Neuronal stem cell (in vitro differentiated cells): Measurements from ENCODE around the gene SMC6.

ENCODE experiments used
- DNase-seq: peaks from one replicate; pipeline ENCODE4 v3.0.0-alpha.2; 2013; ENCODE audit warnings: low spot score
- H2AFZ ChIP-seq: one replicate; pipeline ENCODE4 v1.6.1; 2013; ENCODE audit warnings: mild to moderate bottlenecking, low read length, inconsistent platforms
- H2AK5ac ChIP-seq: 2 replicates; pipeline ENCODE4 v1.6.1; 2013; ENCODE audit warnings: low read depth, mild to moderate bottlenecking, inconsistent platforms, low read length, moderate library complexity, mixed read lengths
- H2BK120ac ChIP-seq: 2 replicates; pipeline ENCODE4 v1.6.1; 2013; ENCODE audit warnings: low read depth, mild to moderate bottlenecking, inconsistent platforms, low read length, moderate library complexity, mixed read lengths
- H2BK12ac ChIP-seq: one replicate; pipeline ENCODE4 v1.6.1; 2013; ENCODE audit warnings: low read length, inconsistent platforms
- H2BK15ac ChIP-seq: 2 replicates; pipeline ENCODE4 v1.6.1; 2013; ENCODE audit warnings: mild to moderate bottlenecking, low read length, inconsistent platforms, mixed read lengths
- H2BK5ac ChIP-seq: one replicate; pipeline ENCODE4 v1.6.1; 2013; ENCODE audit warnings: inconsistent platforms, mild to moderate bottlenecking, low read length, moderate library complexity
- H3K14ac ChIP-seq: one replicate; pipeline ENCODE4 v1.6.1; 2013; ENCODE audit warnings: low read length, inconsistent platforms
- H3K18ac ChIP-seq: 2 replicates; pipeline ENCODE4 v1.6.1; 2013; ENCODE audit warnings: low read length, inconsistent platforms
- H3K23ac ChIP-seq: 2 replicates; pipeline ENCODE4 v1.6.1; 2013; ENCODE audit warnings: low read depth, mild to moderate bottlenecking, mixed read lengths, low read length, inconsistent platforms; ENCODE audit not compliant: poor library complexity
- H3K27ac ChIP-seq: replicated peaks from 3 replicates; pipeline ENCODE4 v1.5.1; 2013; ENCODE audit warnings: low read length, inconsistent platforms
- H3K27me3 ChIP-seq, 3 experiments: 2 replicates each; pipeline ENCODE4 v1.6.1; 2013; ENCODE audit warnings: low read length in 3 of 3, mild to moderate bottlenecking in 2 of 3, inconsistent platforms in 1 of 3, low read depth in 1 of 3, mixed read lengths in 1 of 3, moderate library complexity in 1 of 3; ENCODE audit not compliant: control insufficient read depth in 3 of 3, insufficient read depth in 3 of 3
- H3K36me3 ChIP-seq, 2 donors: replicated peaks in 1 of 2; 2 replicates each; pipeline ENCODE4 v1.6.1; 2013; ENCODE audit warnings: low read length in 2 of 2; ENCODE audit not compliant: control insufficient read depth in 2 of 2, insufficient read depth in 2 of 2
- H3K4ac ChIP-seq: 2 replicates; pipeline ENCODE4 v1.6.1; 2013; ENCODE audit warnings: inconsistent platforms, mild to moderate bottlenecking, low read length, moderate library complexity
- H3K4me1 ChIP-seq, 2 donors: 1 replicate in 1 of 2; 2 replicates in 1 of 2; pipeline ENCODE4 v1.6.1; 2013; ENCODE audit warnings: low read length in 2 of 2, low read depth in 1 of 2; ENCODE audit not compliant: control insufficient read depth in 2 of 2, insufficient read depth in 1 of 2
- H3K4me2 ChIP-seq: one replicate; pipeline ENCODE4 v1.6.1; 2013; ENCODE audit warnings: mild to moderate bottlenecking, low read length, inconsistent platforms; ENCODE audit not compliant: insufficient read depth, poor library complexity, severe bottlenecking
- H3K4me3 ChIP-seq, 2 donors: 2 replicates each; pipeline ENCODE4 v1.5.1; 2013; ENCODE audit warnings: low read length in 2 of 2, mild to moderate bottlenecking in 2 of 2, inconsistent platforms in 1 of 2, moderate library complexity in 1 of 2
- H3K79me1 ChIP-seq: one replicate; pipeline ENCODE4 v1.6.1; 2013; ENCODE audit warnings: low read depth, mild to moderate bottlenecking, inconsistent platforms, low read length, moderate library complexity
- H3K9ac ChIP-seq: one replicate; pipeline ENCODE4 v1.6.1; 2013; ENCODE audit warnings: mild to moderate bottlenecking, low read depth, low read length, inconsistent platforms; ENCODE audit not compliant: poor library complexity
- H3K9me3 ChIP-seq, 2 donors: replicated peaks in 1 of 2; 2 replicates each; pipeline versions ENCODE3 to v1.6.1; 2013; ENCODE audit warnings: low read length in 2 of 2, mild to moderate bottlenecking in 2 of 2, inconsistent platforms in 1 of 2, low read depth in 1 of 2, mixed read lengths in 1 of 2, moderate library complexity in 1 of 2; ENCODE audit not compliant: control insufficient read depth in 2 of 2, insufficient read depth in 1 of 2
- H4K8ac ChIP-seq: one replicate; pipeline ENCODE4 v1.6.1; 2013; ENCODE audit warnings: low read depth, mild to moderate bottlenecking, inconsistent platforms, low read length, moderate library complexity
- H4K91ac ChIP-seq: one replicate; pipeline ENCODE4 v1.6.1; 2013; ENCODE audit warnings: low read length, low read depth, mild to moderate bottlenecking, inconsistent platforms; ENCODE audit not compliant: poor library complexity
- WGBS, 2 donors: extraction: QIAGEN DNeasy Blood & Tissue Kit; methylation state at CpG; one replicate each; pipeline ENCODE4 v1.1.7; 2013; ENCODE audit warnings: missing lambda C conversion rate in 2 of 2, mixed read lengths in 1 of 2; ENCODE audit not compliant: insufficient read length in 2 of 2, insufficient replicate concordance in 1 of 2; ENCODE audit errors: extremely low coverage in 2 of 2; 5-methylcytosine and 5-hydroxymethylcytosine counted together

The SMC6 gene

DNA sequence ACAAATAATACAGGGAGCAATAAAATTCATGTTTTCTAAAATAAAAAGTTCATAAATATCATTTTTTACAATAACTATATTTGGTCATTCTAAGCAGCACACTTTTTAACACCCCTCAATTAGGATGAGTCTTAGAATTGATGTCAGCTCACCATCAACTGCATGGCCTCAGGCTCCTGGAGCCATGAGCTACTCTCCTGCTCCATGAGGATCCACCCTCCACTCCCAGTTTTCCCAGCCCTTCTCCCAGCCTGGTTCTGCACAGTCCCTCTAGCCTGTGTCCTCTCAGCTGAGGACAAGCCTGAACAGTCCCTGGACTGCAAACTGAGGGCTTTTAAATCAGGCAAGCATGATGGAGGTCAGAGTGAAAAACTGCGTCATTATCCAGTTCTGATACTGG, 89.1 kb downstream of the SMC6 start:
- Histone ChIP-seq H3K14ac (no peak overlapping the region), H3K4me3 (no peak overlapping the region), H4K91ac (no peak overlapping the region), H3K36me3 (peaks cover 13 to 92% of the 10 kb centered on the region in 2 donors), H3K79me1 (no peaks in the 10 kb centered on the region), H3K9ac (no peak overlapping the region), H4K8ac (no peak overlapping the region), H2AK5ac (no peak overlapping the region), H3K27me3 (no peaks in the 10 kb centered on the region), H3K4me1 (no peaks in the 10 kb centered on the region), H2BK120ac (no peak overlapping the region), H3K27ac (no peak overlapping the region), H3K4me2 (no peak overlapping the region), H3K18ac (no peak overlapping the region), H3K4ac (no peak overlapping the region), H3K23ac (no peak overlapping the region), H3K9me3 (no peaks in the 10 kb centered on the region), H2BK5ac (no peak overlapping the region), H2BK12ac (no peak overlapping the region), H2BK15ac (no peak overlapping the region), H2AFZ (no peak overlapping the region)
- WGBS, 2 donors = no CpG with 5 or more reads among the region's 1 CpG
- no peak for DNase-seq

DNA sequence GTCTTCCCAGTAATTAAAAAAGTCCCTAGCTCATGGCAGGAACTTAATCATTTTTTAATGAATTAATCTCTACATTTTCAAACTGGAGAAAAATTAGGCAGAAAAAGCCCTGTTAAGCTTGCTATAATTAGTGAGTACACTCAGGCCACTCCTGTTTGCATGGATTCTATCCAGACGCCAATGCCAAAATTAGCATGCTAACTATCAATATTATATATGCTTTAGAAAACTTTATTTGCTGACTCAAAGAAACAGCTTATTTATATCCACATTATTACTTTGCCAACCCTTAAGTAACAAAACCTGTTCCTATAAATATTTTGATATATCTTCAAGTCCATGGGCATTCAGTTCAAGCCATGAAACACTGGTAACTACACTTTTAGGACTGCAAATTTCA, 90.9 kb downstream of the SMC6 start:
- H3K14ac ChIP-seq = no peak overlapping the region
- WGBS, 2 donors = no CpG with 5 or more reads among the region's 1 CpG
- no peaks in the 10 kb centered on the region for H3K4me1 ChIP-seq

DNA sequence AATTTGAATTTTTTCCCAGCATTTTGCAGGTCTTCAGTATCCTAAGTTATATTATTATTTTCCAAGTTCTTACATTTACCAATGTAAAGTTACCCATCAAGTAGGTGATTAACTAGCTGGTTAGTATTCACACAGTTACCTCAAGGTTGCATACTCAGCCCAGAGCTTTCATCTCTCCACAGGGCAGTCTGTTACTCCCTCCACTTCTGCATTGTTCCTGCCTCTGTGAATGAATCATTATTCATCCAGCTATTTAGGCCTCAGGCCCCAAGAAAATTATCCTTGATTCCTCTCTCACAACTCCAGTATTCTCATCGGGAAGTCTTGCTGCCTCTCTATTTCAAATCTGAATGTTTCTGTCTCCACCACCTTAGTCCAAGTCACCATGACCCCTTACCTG, 92.2 kb downstream of the SMC6 start:
- no CpG with 5 or more reads among the region's 1 CpG for WGBS, 2 donors

More for the DNA sequence above, 90.9 kb downstream of the SMC6 start:
- no peak overlapping the region for H3K27ac ChIP-seq
- no peak overlapping the region for H2AFZ ChIP-seq
- no peak overlapping the region for H2BK120ac ChIP-seq
- H3K27me3 ChIP-seq = no peaks in the 10 kb centered on the region
- H3K4ac ChIP-seq = no peak overlapping the region
- H3K4me2 ChIP-seq = no peak overlapping the region
- no peak overlapping the region for H2AK5ac ChIP-seq
- no peak overlapping the region for H2BK15ac ChIP-seq
- H3K23ac ChIP-seq = no peak overlapping the region
- DNase-seq = no peak
- no peak overlapping the region for H4K8ac ChIP-seq
- no peak overlapping the region for H3K9ac ChIP-seq
- H3K36me3 ChIP-seq = peaks cover 8 to 84% of the 10 kb centered on the region in 2 donors
- no peaks in the 10 kb centered on the region for H3K79me1 ChIP-seq
- H3K18ac ChIP-seq = no peak overlapping the region
- no peak overlapping the region for H2BK12ac ChIP-seq
- no peak overlapping the region for H2BK5ac ChIP-seq
- no peak overlapping the region for H4K91ac ChIP-seq
- H3K4me3 ChIP-seq = no peak overlapping the region
- no peaks in the 10 kb centered on the region for H3K9me3 ChIP-seq

DNA sequence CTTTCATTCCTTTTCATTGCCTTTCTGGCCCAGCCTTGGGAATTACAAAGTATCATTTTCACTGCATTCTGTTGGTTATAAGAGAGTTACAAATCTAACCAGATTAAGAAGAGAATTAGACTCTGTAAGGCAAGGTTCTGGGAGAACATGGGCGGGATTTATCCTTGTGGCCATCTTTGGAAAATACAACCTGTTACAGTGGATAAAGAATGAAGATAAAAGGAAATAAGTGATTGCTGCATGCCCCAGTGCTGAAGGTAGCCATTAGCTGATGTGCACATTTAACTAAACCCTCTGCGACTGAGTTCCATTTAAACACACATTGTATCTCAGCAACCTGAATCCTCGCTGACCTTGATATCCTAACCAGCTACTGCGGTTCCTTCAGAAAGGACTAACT, 93.4 kb downstream of the SMC6 start:
- no peak overlapping the region for H3K23ac ChIP-seq
- no peak overlapping the region for H3K4me2 ChIP-seq
- no peaks in the 10 kb centered on the region for H3K9me3 ChIP-seq
- no peak overlapping the region for H2BK5ac ChIP-seq
- no peak overlapping the region for H4K8ac ChIP-seq
- no peak overlapping the region for H3K4ac ChIP-seq
- no peak overlapping the region for H2BK15ac ChIP-seq
- peaks cover 7 to 59% of the 10 kb centered on the region in 2 donors for H3K36me3 ChIP-seq
- H3K79me1 ChIP-seq = no peaks in the 10 kb centered on the region
- H2BK120ac ChIP-seq = no peak overlapping the region
- H4K91ac ChIP-seq = no peak overlapping the region
- no peaks in the 10 kb centered on the region for H3K27me3 ChIP-seq
- no peak overlapping the region for H2AFZ ChIP-seq
- H3K4me3 ChIP-seq = no peak overlapping the region
- no peak overlapping the region for H2BK12ac ChIP-seq
- H3K18ac ChIP-seq = no peak overlapping the region
- H3K4me1 ChIP-seq = peaks cover under 1 to 3% of the 10 kb centered on the region in 2 donors
- no peak overlapping the region for H3K9ac ChIP-seq
- no peak for DNase-seq
- H3K14ac ChIP-seq = no peak overlapping the region
- H3K27ac ChIP-seq = no peak overlapping the region
- WGBS, 2 donors = no CpG with 5 or more reads among the region's 4 CpGs
- no peak overlapping the region for H2AK5ac ChIP-seq

More for the DNA sequence above, 92.2 kb downstream of the SMC6 start:
- Histone ChIP-seq H2BK15ac (no peak overlapping the region), H3K36me3 (peaks cover 8 to 72% of the 10 kb centered on the region in 2 donors), H2AFZ (no peak overlapping the region), H2BK120ac (no peak overlapping the region), H3K4me1 (no peaks in the 10 kb centered on the region), H4K91ac (no peak overlapping the region), H3K9ac (no peak overlapping the region), H3K27me3 (no peaks in the 10 kb centered on the region), H3K9me3 (no peaks in the 10 kb centered on the region), H3K79me1 (no peaks in the 10 kb centered on the region), H4K8ac (no peak overlapping the region), H3K4me2 (no peak overlapping the region), H3K18ac (no peak overlapping the region), H2BK5ac (no peak overlapping the region), H3K4ac (no peak overlapping the region), H3K14ac (no peak overlapping the region), H3K23ac (no peak overlapping the region), H3K27ac (no peak overlapping the region), H2BK12ac (no peak overlapping the region), H3K4me3 (no peak overlapping the region), H2AK5ac (no peak overlapping the region)
- DNase-seq = no peak
